NCI-H2227 treated with DMSO at 0.1 percent for 48 hours (cell line): Measurements from ENCODE around the gene SMAD3.

ENCODE experiments used
- DNase-seq: peaks from one replicate; lab custom pipeline; 2025; lab: John Stamatoyannopoulos, UW

Gene SMAD3

GRCh38 chr15:67080900-67081431 is 15.6 kb downstream of the SMAD3 start:
- no peak for DNase-seq

- DNase-seq: no peak
Measured at GRCh38 chr15:67082007-67082536, 16.7 kb downstream of the SMAD3 start.

GRCh38 chr15:67083135-67083762 is 17.8 kb downstream of the SMAD3 start:
- DNase-seq: no peak

- no peak for DNase-seq
Measured at GRCh38 chr15:67084561-67084960, 19.2 kb downstream of the SMAD3 start.

DNA sequence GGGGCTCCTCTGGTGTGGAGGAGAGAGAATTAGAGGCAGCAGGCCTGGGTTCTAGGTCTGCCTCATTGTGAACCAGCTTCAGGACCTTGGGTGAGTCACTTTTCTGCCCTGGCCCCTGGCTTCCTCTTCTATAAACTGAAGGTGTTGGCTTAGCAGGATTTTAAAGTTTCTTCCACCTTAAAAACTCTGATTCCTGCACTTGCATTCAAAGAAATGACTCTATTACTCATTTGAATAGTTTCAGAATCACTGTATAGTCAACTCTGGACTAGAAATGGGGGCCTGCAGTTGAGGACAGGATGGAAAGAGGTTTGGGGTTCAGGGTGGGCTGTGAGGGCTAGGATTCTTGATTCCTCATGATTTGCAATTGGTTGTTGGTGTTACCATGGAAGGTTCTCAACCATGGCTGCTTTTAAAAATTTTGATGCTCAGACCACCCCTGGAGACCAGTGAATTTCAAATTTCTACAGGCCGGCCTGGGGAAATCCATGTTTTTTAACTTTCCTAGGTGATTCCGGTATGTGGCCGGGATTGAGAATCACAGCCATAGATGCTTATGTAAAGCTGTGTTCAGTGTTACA is 19.9 kb downstream of the SMAD3 start:
- DNase-seq: no peak

- no peak for DNase-seq
Measured at GRCh38 chr15:67085818-67086636, 20.6 kb downstream of the SMAD3 start.

- no peak for DNase-seq
Measured at GRCh38 chr15:67086637-67086914, 21.2 kb downstream of the SMAD3 start.

DNA sequence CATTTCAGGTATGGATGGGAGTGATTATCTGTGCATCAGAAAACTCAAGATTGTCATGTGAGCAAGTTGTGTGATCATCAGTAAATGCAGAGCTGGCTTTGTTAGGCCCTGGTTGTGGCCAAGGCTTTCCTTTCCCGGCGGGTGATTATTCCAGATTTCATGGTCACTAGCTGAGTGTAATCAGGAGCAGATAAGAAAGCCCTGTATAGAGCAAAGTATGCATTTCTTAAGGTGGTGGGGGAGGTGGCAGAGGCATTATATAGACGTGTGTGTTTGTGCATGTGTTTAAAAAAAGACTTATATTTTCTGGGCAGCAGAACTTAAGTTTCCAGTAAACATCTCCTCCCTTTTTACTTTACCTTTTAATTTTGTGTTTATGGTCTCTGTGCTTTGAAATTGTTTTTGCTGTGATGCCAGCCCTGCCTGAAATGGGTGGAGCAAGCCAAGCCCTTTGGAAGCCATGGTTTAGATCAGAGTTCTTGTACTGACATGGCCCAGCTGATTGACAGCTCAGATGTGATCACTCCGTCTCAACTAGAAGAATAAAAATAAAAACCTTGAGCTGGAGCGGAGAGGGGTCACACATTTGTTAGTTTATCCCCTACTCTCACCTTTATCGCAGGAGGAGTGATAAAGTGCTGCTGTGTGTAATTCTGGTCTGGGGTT is 22.2 kb downstream of the SMAD3 start:
- DNase-seq: no peak

DNA sequence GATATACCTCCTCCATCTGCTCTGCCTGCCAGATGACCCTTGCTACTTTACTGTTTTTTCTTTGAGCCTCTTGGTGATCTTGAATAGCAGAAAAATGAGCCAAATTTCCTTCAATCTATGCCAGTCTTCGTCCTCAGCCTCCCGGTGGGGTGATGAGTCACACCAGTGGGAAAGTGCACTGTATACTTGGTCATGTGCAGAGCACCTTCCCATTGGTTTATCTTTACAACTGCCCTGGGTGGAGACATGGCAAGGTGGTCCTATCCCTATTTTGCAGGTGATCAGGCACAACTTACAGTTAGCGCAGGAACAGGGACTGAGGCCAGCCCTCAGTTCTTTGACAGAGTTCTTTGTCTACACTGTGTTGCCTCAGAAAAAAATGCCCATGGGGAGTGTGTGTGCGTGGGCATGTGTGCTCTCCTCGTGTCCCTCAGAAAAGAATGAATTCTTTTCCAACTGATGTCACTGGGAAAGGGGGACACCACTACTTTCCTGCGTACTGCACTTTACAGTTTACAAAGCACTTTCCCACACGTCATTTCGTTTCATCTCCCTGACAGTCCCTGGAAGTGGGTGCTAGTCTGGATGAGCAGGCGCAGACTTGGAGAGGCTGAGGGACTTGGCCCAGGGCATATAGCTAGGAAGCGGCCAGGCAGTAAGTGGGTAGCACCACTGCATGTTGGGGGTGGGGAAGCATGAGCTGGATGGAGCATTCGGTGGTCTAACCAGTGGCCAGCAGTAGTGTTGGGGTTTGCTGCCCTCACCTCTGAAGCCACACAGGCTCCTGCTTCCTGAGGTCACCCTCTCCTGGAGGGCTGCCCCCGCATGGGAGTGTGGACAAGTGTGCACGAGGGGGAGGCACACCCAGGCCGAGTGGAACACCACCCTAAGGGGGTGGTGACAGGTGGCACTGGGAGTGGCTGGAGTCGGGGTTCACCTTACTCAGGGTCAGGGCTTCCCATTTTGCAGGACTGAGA is 24.1 kb downstream of the SMAD3 start:
- no peak for DNase-seq

- no peak for DNase-seq
Measured at GRCh38 chr15:67090297-67091070, 25.1 kb downstream of the SMAD3 start.

GRCh38 chr15:67091071-67091979 is 25.9 kb downstream of the SMAD3 start:
- DNase-seq: no peak

DNA sequence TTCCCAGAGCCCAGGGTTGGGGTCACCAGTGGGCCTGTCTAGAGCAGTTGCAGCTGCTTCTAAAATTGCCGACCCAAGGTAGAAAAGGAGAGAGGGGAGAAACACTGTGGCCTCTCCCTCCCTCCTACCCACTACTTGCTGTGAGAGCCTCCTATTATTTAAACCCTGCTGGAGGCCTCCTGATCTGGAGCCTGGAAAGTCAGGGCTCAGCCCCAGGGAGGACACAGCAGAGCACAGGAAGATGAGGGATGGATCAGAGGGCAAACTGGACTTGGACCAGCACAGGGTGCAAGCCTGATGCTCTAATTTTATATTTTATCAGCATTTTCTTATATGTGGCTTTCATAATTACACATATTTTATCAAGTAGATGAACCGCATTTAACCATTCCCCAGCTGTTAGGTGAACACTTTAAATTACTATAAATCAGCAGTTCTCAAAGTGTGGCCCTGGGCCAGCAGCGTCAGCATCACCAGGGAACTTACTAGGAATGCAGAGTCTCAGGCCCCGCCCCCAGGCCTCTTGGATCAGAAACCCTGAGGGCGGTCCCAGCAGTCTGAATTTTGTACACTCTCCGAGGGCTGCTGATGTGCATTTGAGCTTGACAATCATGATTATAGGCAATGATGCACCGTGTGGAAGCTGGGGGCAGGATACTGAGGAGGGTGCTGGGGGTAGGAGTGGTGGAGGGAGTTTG is 26.7 kb downstream of the SMAD3 start:
- no peak for DNase-seq

- DNase-seq: no peak
Measured at GRCh38 chr15:67092752-67093503, 27.5 kb downstream of the SMAD3 start.

DNA sequence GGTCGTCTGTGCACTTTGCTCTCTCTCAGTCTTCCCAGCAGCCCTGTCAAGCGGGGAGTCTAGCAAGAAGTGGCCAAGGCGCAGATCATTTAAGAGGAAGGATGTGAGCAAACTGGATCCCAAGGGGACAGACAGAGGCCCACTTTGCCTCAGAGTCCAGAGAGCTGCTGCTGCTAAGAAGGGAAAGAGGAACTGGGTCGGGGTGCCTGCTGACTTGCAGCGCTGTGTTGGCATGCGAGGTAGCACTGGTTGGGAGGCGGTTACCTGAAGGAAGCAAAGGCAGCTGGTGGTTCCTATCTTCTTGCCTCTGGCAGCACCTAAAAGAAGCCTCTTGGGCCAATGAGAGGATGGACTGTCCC is 28.1 kb downstream of the SMAD3 start:
- DNase-seq: no peak

DNA sequence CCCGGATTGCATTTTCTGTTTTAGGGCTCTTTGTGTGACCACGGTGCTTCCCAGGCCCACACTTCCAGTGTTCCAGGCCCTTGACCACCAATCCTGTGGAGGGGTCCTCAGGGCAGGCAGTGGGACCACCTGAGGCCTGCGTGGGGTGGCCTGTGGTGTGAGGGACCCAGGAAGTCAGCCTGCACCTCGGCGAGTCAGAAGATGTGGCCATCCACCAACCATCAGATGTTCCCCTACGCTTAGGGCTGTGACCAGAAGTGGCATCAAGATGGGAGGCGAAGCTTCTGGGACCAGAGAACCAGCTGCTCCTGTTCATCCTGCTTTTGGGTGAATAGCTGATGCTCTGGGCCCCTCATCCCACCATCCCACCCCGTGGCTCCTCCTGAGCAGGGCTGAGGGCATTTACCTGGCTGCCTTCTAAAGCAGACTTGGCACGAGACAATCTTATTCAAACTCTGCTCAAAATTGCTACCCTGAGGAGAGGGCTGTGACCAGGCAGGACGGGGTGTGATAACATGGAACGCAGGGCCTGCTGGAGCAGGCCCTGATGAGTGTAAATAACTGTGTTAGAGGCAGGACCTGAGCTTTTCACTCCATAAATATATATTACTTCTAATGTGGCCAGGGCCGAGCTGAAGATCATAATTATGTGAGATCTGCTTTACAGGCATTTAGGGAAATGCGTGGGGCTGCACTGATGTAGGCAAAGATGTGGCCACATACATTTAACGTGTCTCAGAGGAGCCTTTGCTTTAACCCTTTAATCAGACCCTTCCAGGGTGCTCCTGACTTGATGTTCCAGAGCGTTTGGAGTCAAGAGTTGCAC is 28.8 kb downstream of the SMAD3 start:
- DNase-seq: no peak

DNA sequence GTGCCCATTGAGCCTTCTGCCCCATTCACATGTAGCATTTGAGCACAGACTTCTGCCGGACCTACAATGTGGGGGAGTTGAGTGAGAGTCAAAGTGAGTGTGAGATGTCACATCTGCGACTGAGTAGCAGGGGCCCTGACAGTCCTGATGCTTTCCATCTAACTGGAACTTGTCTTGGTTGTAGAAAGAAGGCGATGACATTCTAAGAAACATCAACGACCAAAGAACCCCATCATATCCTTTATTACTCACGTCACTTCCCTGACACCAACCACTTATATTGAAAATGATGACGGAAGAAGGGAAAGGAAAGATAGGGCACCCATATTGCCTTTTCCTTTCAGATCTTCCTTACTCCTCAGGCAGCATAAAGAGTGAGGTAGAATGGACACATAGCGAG is 30.5 kb downstream of the SMAD3 start:
- no peak for DNase-seq
